OCI-LY7 (cell line): ENCODE measurements around the gene AXIN1. TPM values are rescaled to one million over a fixed set of nuclear protein-coding genes. Genes with fewer than 3 reads are reported as not detected.
A peak's percentile ranks its signal among the peaks of the same experiment; 100 is the strongest.

Experiments
- BruUV-seq: library from RNA; stranded (reverse); fragments of 400-500 nt; replicated peaks from 2 replicates; lab custom pipeline; 2021; lab: Mats Ljungman, UMichigan
- CTCF ChIA-PET: fragments of 300-600 bp; sonication (Branson Sonifier 250); formaldehyde crosslinking; loops from one replicate; lab custom pipeline; 2022; ENCODE audit warnings: antibody characterized with exemption; ENCODE audit not compliant: unreplicated experiment; lab: Charles Lee
- POLR2A ChIA-PET: fragments of 300-600 bp; sonication (Branson Sonifier 250); formaldehyde crosslinking; loops from one replicate; lab custom pipeline; 2022; ENCODE audit warnings: antibody characterized with exemption; lab: Charles Lee
- DNase-seq: peaks from one replicate; pipeline ENCODE4 v3.0.0-alpha.2; 2015; ENCODE audit warnings: low spot score
- H2AFZ ChIP-seq: fragments of 200-600 bp; sonication (generic), shearing (Covaris generic); 2 replicates; pipeline ENCODE4 v1.6.1; 2014; ENCODE audit warnings: mild to moderate bottlenecking, antibody characterized with exemption, low read length, moderate library complexity
- H3K27ac ChIP-seq: fragments of 200-600 bp; sonication (generic); 2 replicates; pipeline ENCODE4 v1.5.1; 2014; ENCODE audit warnings: mixed run types, low read depth, mild to moderate bottlenecking, moderate library complexity, low read length, inconsistent platforms; ENCODE audit not compliant: poor library complexity, severe bottlenecking
- H3K36me3 ChIP-seq: fragments of 200-600 bp; sonication (generic); 2 replicates; pipeline ENCODE4 v1.6.1; 2014; ENCODE audit warnings: mild to moderate bottlenecking, antibody characterized with exemption, low read length, moderate library complexity, mixed read lengths; ENCODE audit not compliant: insufficient read depth
- H3K4me1 ChIP-seq: fragments of 200-600 bp; sonication (generic); 2 replicates; pipeline ENCODE4 v1.5.1; 2014; ENCODE audit warnings: mild to moderate bottlenecking, low read length; ENCODE audit not compliant: insufficient read depth, poor library complexity, severe bottlenecking
- H3K4me2 ChIP-seq: fragments of 200-600 bp; sonication (generic); 2 replicates; pipeline ENCODE4 v1.6.1; 2014; ENCODE audit warnings: mild to moderate bottlenecking, low read length
- H3K4me3 ChIP-seq: fragments of 200-600 bp; sonication (generic); 2 replicates; pipeline ENCODE4 v1.5.1; 2014; ENCODE audit warnings: mild to moderate bottlenecking, low read depth, low read length; ENCODE audit not compliant: poor library complexity, severe bottlenecking
- H3K79me2 ChIP-seq: fragments of 200-600 bp; sonication (generic); 2 replicates; pipeline ENCODE4 v1.6.1; 2016; ENCODE audit warnings: low read depth, mild to moderate bottlenecking, low read length, moderate library complexity, mixed read lengths; ENCODE audit not compliant: insufficient read depth
- H3K9me2 ChIP-seq: fragments of 200-600 bp; sonication (generic); 2 replicates; pipeline ENCODE4 v1.6.1; 2016; ENCODE audit warnings: mild to moderate bottlenecking, low read length, mixed read lengths; ENCODE audit not compliant: insufficient read depth
- H3K9me3 ChIP-seq: fragments of 200-600 bp; sonication (generic); 2 replicates; pipeline ENCODE4 v1.6.1; 2014; ENCODE audit warnings: mild to moderate bottlenecking, mixed run types, low read length, mixed read lengths
- H4K20me1 ChIP-seq: fragments of 200-600 bp; sonication (generic); 2 replicates; pipeline ENCODE4 v1.6.1; 2014; ENCODE audit warnings: mild to moderate bottlenecking, antibody characterized with exemption, low read length, moderate library complexity, mixed read lengths; ENCODE audit not compliant: insufficient read depth
- CTCF ChIP-seq: fragments of 200-600 bp; sonication (generic); conservative IDR thresholded peaks from 2 replicates; pipeline ENCODE4 v1.5.1; 2014; ENCODE audit warnings: mild to moderate bottlenecking, antibody characterized with exemption, low read length, moderate library complexity, mixed read lengths
- EZH2phosphoT487 ChIP-seq: fragments of 200-600 bp; sonication (generic); IDR thresholded peaks from 2 replicates; pipeline ENCODE4 v1.6.1; 2018; ENCODE audit warnings: low read depth, borderline replicate concordance, mild to moderate bottlenecking, mixed run types, antibody characterized with exemption, low read length, moderate library complexity, mixed read lengths
- intact Hi-C: fragments of 100-400 bp; cut with micrococcal nuclease; formaldehyde crosslinking; loops from one replicate; pipeline ENCODE4 v1.10.0; 2022; ENCODE audit not compliant: unreplicated experiment
- total RNA-seq, 2 experiments: library from RNA; depleted of rRNA in 1 of 2; stranded (reverse); fragments of >200 nt in 1 of 2; shearing (Covaris generic) in 1 of 2; gene quantifications; 2 replicates each; pipeline ENCODE4 v1.2.3, GENCODE V29; 2014 to 2022

Gene AXIN1
- total RNA-seq, 2 experiments from 2014 or later: 29.0 to 30.3 TPM

DNA sequence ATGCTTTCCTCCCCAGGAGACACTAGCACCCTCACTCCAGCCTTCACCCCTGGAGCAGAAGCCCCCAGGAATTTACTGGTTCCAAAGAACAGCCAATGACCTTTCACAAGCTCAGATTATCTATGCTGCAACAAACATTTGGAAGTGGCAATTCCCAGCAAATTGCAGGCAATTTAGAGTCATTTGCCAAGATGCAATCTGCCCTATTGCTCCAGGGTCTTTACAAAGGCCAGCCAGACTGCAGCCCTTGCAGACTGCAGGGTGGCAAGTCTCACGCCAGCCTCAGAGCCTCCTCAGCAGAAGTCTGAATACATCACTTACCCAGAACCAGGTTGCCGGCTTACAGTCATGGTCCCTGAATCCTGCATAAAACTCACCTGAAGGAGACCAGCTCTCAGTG is 21.8 kb downstream of the AXIN1 start:
- Histone ChIP-seq H3K9me2 (no peaks in the 10 kb centered on the region), H3K36me3 (no peaks in the 10 kb centered on the region; the same call in 1 of the 2 replicates), H3K4me2 (no peak overlapping the region), H3K9me3 (no peaks in the 10 kb centered on the region), H3K4me3 (no peak overlapping the region), H2AFZ (no peak overlapping the region), H4K20me1 (no peaks in the 10 kb centered on the region; the same call in 1 of the 2 replicates), H3K27ac (no peak overlapping the region), H3K4me1 (peaks cover 1% of the 10 kb centered on the region), H3K79me2 (peaks cover 21% of the 10 kb centered on the region)
- TF ChIP-seq EZH2phosphoT487 (no peak), CTCF (no peak)
- CTCF ChIA-PET: no interaction called here
- no TSS peak for BruUV-seq
- POLR2A ChIA-PET: interaction anchor here (0.7 kb wide), 1 partner anchor 38 kb away, joined by 3 read pairs; no protein-coding TSS in a partner anchor
- no peak for DNase-seq
- intact Hi-C loops: no loop called here

- Histone ChIP-seq H3K4me1 (peaks cover 26% of the 10 kb centered on the region), H3K9me2 (no peaks in the 10 kb centered on the region), H3K79me2 (no peaks in the 10 kb centered on the region; the same call in 1 of the 2 replicates), H3K27ac (no peak overlapping the region), H3K9me3 (no peaks in the 10 kb centered on the region), H3K4me2 (peak overlapping the region; percentile 45), H2AFZ (no peak overlapping the region), H3K36me3 (no peaks in the 10 kb centered on the region), H4K20me1 (no peaks in the 10 kb centered on the region; the same call in 1 of the 2 replicates), H3K4me3 (no peak overlapping the region)
- POLR2A ChIA-PET: no interaction called here
- no peak for DNase-seq
- BruUV-seq: no TSS peak
- intact Hi-C loops: no loop called here
- CTCF ChIA-PET: no interaction called here
- no peak for TF ChIP-seq EZH2phosphoT487
- TF ChIP-seq CTCF: no peak
Measured at GRCh38 chr16:325375-326145, 27.0 kb downstream of the AXIN1 start.
